ENCODE measurements around the gene ANKS1B.
A peak's percentile ranks its signal among the peaks of the same experiment; 100 is the strongest.

ANKS1B gene

GRCh38 chr12:98894412-98895085 lies 1090.2 kb downstream of the ANKS1B start:
- peak overlapping the region; percentile 45 for H3K4me3 ChIP-seq (ENCODE audit: low read length)
- no peaks in the 10 kb centered on the region for H3K9me3 ChIP-seq (ENCODE audit: low read length)
- peaks cover 12% of the 10 kb centered on the region for H3K4me1 ChIP-seq (ENCODE audit: insufficient read depth, low read length)
- peaks cover 42% of the 10 kb centered on the region for H3K27me3 ChIP-seq (ENCODE audit: insufficient read depth, low read length)
- peak overlapping the region; percentile 70 for H2AFZ ChIP-seq (ENCODE audit: low read depth, low read length)
- H3K36me3 ChIP-seq (ENCODE audit: insufficient read depth, low read length), result no peaks in the 10 kb centered on the region

- H3K9me3 ChIP-seq (ENCODE audit: low read length), result no peaks in the 10 kb centered on the region
- H3K4me1 ChIP-seq (ENCODE audit: insufficient read depth, low read length), result peaks cover 12% of the 10 kb centered on the region
- H3K27me3 ChIP-seq (ENCODE audit: insufficient read depth, low read length), result peaks cover 42% of the 10 kb centered on the region
- H2AFZ ChIP-seq (ENCODE audit: low read depth, low read length), result peak overlapping the region; percentile 70
- no peaks in the 10 kb centered on the region for H3K36me3 ChIP-seq (ENCODE audit: insufficient read depth, low read length)
- H3K4me3 ChIP-seq (ENCODE audit: low read length), result peak overlapping the region; percentile 41
Measured at GRCh38 chr12:98893675-98894411, 1090.9 kb downstream of the ANKS1B start.

- no peaks in the 10 kb centered on the region for H3K36me3 ChIP-seq (ENCODE audit: insufficient read depth, low read length)
- H3K9me3 ChIP-seq (ENCODE audit: low read length), result no peaks in the 10 kb centered on the region
- H3K4me1 ChIP-seq (ENCODE audit: insufficient read depth, low read length), result peaks cover 12% of the 10 kb centered on the region
- peak overlapping the region; percentile 41 for H3K4me3 ChIP-seq (ENCODE audit: low read length)
- H3K27me3 ChIP-seq (ENCODE audit: insufficient read depth, low read length), result peaks cover 47% of the 10 kb centered on the region
- no peak overlapping the region for H2AFZ ChIP-seq (ENCODE audit: low read depth, low read length)
Measured at GRCh38 chr12:98893126-98893674, 1091.5 kb downstream of the ANKS1B start.

GRCh38 chr12:98885778-98886177 lies 1099.0 kb downstream of the ANKS1B start:
- Histone ChIP-seq H3K4me1 (ENCODE audit: insufficient read depth, low read length) (no peaks in the 10 kb centered on the region), H2AFZ (ENCODE audit: low read depth, low read length) (no peak overlapping the region), H3K27me3 (ENCODE audit: insufficient read depth, low read length) (peaks cover 10% of the 10 kb centered on the region)

GRCh38 chr12:98883231-98883630 lies 1101.5 kb downstream of the ANKS1B start:
- no peaks in the 10 kb centered on the region for H3K4me1 ChIP-seq (ENCODE audit: insufficient read depth, low read length)
- H3K9me3 ChIP-seq (ENCODE audit: low read length), result no peaks in the 10 kb centered on the region
- peaks cover 5% of the 10 kb centered on the region for H3K27me3 ChIP-seq (ENCODE audit: insufficient read depth, low read length)
- H3K4me3 ChIP-seq (ENCODE audit: low read length), result no peak overlapping the region
- H3K36me3 ChIP-seq (ENCODE audit: insufficient read depth, low read length), result no peaks in the 10 kb centered on the region
- H2AFZ ChIP-seq (ENCODE audit: low read depth, low read length), result no peak overlapping the region

More at GRCh38 chr12:98885778-98886177, 1099.0 kb downstream of the ANKS1B start:
- Histone ChIP-seq H3K4me3 (ENCODE audit: low read length) (no peak overlapping the region), H3K36me3 (ENCODE audit: insufficient read depth, low read length) (no peaks in the 10 kb centered on the region), H3K9me3 (ENCODE audit: low read length) (no peaks in the 10 kb centered on the region)

GRCh38 chr12:98882526-98882925 lies 1102.2 kb downstream of the ANKS1B start:
- Histone ChIP-seq H3K27me3 (ENCODE audit: insufficient read depth, low read length) (peaks cover 5% of the 10 kb centered on the region), H3K9me3 (ENCODE audit: low read length) (no peaks in the 10 kb centered on the region), H3K36me3 (ENCODE audit: insufficient read depth, low read length) (no peaks in the 10 kb centered on the region), H3K4me1 (ENCODE audit: insufficient read depth, low read length) (no peaks in the 10 kb centered on the region), H2AFZ (ENCODE audit: low read depth, low read length) (no peak overlapping the region), H3K4me3 (ENCODE audit: low read length) (no peak overlapping the region)

GRCh38 chr12:98873776-98874175 lies 1111.0 kb downstream of the ANKS1B start:
- H3K4me1 ChIP-seq (ENCODE audit: insufficient read depth, low read length), result no peaks in the 10 kb centered on the region
- H3K27me3 ChIP-seq (ENCODE audit: insufficient read depth, low read length), result peaks cover 3% of the 10 kb centered on the region
- H3K4me3 ChIP-seq (ENCODE audit: low read length), result no peak overlapping the region
- H3K36me3 ChIP-seq (ENCODE audit: insufficient read depth, low read length), result no peaks in the 10 kb centered on the region
- H3K9me3 ChIP-seq (ENCODE audit: low read length), result no peaks in the 10 kb centered on the region
- H2AFZ ChIP-seq (ENCODE audit: low read depth, low read length), result no peak overlapping the region

- no peaks in the 10 kb centered on the region for H3K27me3 ChIP-seq (ENCODE audit: insufficient read depth, low read length)
- H3K36me3 ChIP-seq (ENCODE audit: insufficient read depth, low read length), result no peaks in the 10 kb centered on the region
- H3K4me3 ChIP-seq (ENCODE audit: low read length), result no peak overlapping the region
- no peaks in the 10 kb centered on the region for H3K4me1 ChIP-seq (ENCODE audit: insufficient read depth, low read length)
- H2AFZ ChIP-seq (ENCODE audit: low read depth, low read length), result no peak overlapping the region
- no peaks in the 10 kb centered on the region for H3K9me3 ChIP-seq (ENCODE audit: low read length)
Measured at GRCh38 chr12:98870504-98870903, 1114.2 kb downstream of the ANKS1B start.

GRCh38 chr12:98869886-98870503 lies 1114.7 kb downstream of the ANKS1B start:
- no peaks in the 10 kb centered on the region for H3K9me3 ChIP-seq (ENCODE audit: low read length)
- H3K4me3 ChIP-seq (ENCODE audit: low read length), result no peak overlapping the region
- H2AFZ ChIP-seq (ENCODE audit: low read depth, low read length), result no peak overlapping the region
- H3K27me3 ChIP-seq (ENCODE audit: insufficient read depth, low read length), result no peaks in the 10 kb centered on the region
- H3K4me1 ChIP-seq (ENCODE audit: insufficient read depth, low read length), result no peaks in the 10 kb centered on the region
- no peaks in the 10 kb centered on the region for H3K36me3 ChIP-seq (ENCODE audit: insufficient read depth, low read length)

- Histone ChIP-seq H3K9me3 (ENCODE audit: low read length) (no peaks in the 10 kb centered on the region), H3K4me1 (ENCODE audit: insufficient read depth, low read length) (no peaks in the 10 kb centered on the region), H3K4me3 (ENCODE audit: low read length) (no peak overlapping the region), H3K36me3 (ENCODE audit: insufficient read depth, low read length) (no peaks in the 10 kb centered on the region), H2AFZ (ENCODE audit: low read depth, low read length) (no peak overlapping the region), H3K27me3 (ENCODE audit: insufficient read depth, low read length) (no peaks in the 10 kb centered on the region)
Measured at GRCh38 chr12:98868538-98868937, 1116.2 kb downstream of the ANKS1B start.

GRCh38 chr12:98868076-98868475 lies 1116.7 kb downstream of the ANKS1B start:
- Histone ChIP-seq H2AFZ (ENCODE audit: low read depth, low read length) (no peak overlapping the region), H3K4me1 (ENCODE audit: insufficient read depth, low read length) (peaks cover 3% of the 10 kb centered on the region), H3K4me3 (ENCODE audit: low read length) (no peak overlapping the region), H3K27me3 (ENCODE audit: insufficient read depth, low read length) (no peaks in the 10 kb centered on the region), H3K9me3 (ENCODE audit: low read length) (no peaks in the 10 kb centered on the region), H3K36me3 (ENCODE audit: insufficient read depth, low read length) (no peaks in the 10 kb centered on the region)

- no peaks in the 10 kb centered on the region for H3K27me3 ChIP-seq (ENCODE audit: insufficient read depth, low read length)
- no peaks in the 10 kb centered on the region for H3K9me3 ChIP-seq (ENCODE audit: low read length)
- no peaks in the 10 kb centered on the region for H3K36me3 ChIP-seq (ENCODE audit: insufficient read depth, low read length)
- H3K4me1 ChIP-seq (ENCODE audit: insufficient read depth, low read length), result peaks cover 16% of the 10 kb centered on the region
- no peak overlapping the region for H2AFZ ChIP-seq (ENCODE audit: low read depth, low read length)
- no peak overlapping the region for H3K4me3 ChIP-seq (ENCODE audit: low read length)
Measured at GRCh38 chr12:98864363-98864762, 1120.4 kb downstream of the ANKS1B start.

GRCh38 chr12:98863167-98863566 lies 1121.6 kb downstream of the ANKS1B start:
- no peaks in the 10 kb centered on the region for H3K9me3 ChIP-seq (ENCODE audit: low read length)
- H2AFZ ChIP-seq (ENCODE audit: low read depth, low read length), result no peak overlapping the region
- H3K36me3 ChIP-seq (ENCODE audit: insufficient read depth, low read length), result no peaks in the 10 kb centered on the region
- no peaks in the 10 kb centered on the region for H3K27me3 ChIP-seq (ENCODE audit: insufficient read depth, low read length)
- H3K4me3 ChIP-seq (ENCODE audit: low read length), result no peak overlapping the region
- peaks cover 16% of the 10 kb centered on the region for H3K4me1 ChIP-seq (ENCODE audit: insufficient read depth, low read length)

Measured in neuron (in vitro differentiated cells).